ENCODE measurements around the gene CAMTA1. TPM values are rescaled to one million over a fixed set of nuclear protein-coding genes. Genes with fewer than 3 reads are reported as not detected.

The CAMTA1 gene
- total RNA-seq, 1 donor from 2014 or later: 81.6 TPM

DNA sequence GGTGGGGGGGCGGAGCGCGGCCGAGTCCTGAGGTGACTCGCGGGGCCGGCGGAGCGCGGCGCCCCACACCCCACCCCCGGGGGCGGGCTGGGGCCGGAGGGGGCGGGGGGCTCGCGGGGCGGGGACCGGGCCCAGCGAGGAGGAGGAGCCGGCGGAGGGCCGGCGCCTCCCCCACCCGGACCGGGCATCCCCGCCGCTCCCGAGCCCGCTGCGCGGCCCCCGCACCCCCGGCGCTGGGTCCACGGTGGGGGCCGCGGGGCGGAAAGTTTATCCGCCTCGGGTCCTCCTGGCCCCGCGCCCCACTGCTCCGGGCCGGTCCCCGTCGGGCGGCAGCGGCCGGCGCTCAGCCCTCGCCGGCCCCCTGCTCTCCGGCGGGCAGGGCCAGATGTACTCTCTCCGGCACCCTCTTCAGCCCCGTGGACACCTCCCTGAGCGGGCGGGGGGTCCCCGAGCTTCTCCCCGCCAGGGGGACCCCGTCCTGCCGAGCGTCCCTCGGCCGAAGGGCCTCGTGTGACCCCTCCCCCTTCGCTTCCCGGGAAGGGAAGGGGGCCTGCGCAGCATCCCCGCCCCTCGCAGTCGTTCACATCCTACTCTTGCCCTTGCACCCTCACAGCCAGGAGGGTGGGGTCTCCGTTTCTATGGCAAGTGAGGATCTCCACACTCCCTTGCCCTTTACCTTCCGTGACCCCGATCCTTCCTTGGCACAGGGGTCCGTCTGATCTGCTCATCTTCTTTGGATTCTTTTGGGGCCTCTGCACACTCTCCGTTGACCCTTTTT is 663 bp downstream of the CAMTA1 start:
- Mint-ChIP-seq H3K4me3 (ENCODE audit: unreplicated experiment) (peak overlapping the region; percentile 94), H3K27me3 (ENCODE audit: unreplicated experiment) (no peaks in the 10 kb centered on the region), H3K36me3 (ENCODE audit: unreplicated experiment) (no peaks in the 10 kb centered on the region), H3K9me3 (ENCODE audit: unreplicated experiment) (no peaks in the 10 kb centered on the region), H3K4me1 (ENCODE audit: unreplicated experiment) (peaks cover 33% of the 10 kb centered on the region), H3K27ac (ENCODE audit: unreplicated experiment) (peak overlapping the region; percentile 90)
- TF ChIP-seq CTCF (IDR thresholded peaks at IDR 0.05): peak; percentile 44
- no peak for DNase-seq (ENCODE audit: extremely low spot score, unreplicated experiment)

DNA sequence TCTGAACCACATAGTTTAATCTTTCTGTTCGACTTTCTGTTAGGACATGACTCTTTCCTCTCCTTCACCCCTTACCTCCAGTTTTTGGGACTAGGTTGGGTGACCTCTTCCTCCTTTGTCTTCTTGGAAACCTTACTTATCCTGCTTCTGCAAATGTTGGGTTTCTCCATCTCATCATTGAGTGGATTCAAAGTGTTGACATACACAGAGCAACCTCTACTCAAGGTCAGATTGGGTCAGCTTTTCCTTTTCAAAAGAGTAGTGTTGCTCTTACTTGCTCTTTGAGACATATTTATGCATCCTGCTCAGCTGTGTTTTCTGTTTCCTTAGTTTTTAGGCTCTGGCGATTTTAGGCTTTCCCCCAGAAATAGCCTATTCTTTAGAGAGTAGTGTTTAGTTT is 3.7 kb downstream of the CAMTA1 start:
- Mint-ChIP-seq H3K9me3 (ENCODE audit: unreplicated experiment) (no peaks in the 10 kb centered on the region), H3K4me3 (ENCODE audit: unreplicated experiment) (no peak overlapping the region), H3K36me3 (ENCODE audit: unreplicated experiment) (no peaks in the 10 kb centered on the region), H3K27me3 (ENCODE audit: unreplicated experiment) (no peaks in the 10 kb centered on the region), H3K27ac (ENCODE audit: unreplicated experiment) (no peak overlapping the region), H3K4me1 (ENCODE audit: unreplicated experiment) (peaks cover 27% of the 10 kb centered on the region)
- no peak for TF ChIP-seq CTCF (IDR thresholded peaks at IDR 0.05)
- no peak for DNase-seq (ENCODE audit: extremely low spot score, unreplicated experiment)

DNA sequence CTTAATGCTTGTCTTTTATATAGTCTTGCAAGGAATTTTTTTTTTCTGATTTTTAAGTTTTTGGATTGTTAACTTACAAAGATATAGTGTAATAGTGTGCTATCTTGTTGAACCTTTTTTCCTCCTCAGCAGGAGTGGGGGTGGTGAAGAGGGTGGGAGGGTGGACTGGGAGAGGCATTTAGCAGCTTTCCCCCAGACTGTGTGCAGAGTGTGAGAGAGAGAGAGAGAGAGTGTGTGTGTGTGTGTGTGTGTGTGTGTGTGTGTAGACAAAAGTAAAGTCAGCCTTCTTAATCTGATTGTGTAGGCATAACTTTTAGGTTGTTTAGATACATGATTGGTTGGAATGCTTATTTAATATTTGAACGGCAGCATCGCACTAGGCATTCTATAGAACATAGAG is 4.9 kb downstream of the CAMTA1 start:
- H3K4me3 Mint-ChIP-seq (ENCODE audit: unreplicated experiment): no peak overlapping the region
- no peak for DNase-seq (ENCODE audit: extremely low spot score, unreplicated experiment)
- peaks cover 35% of the 10 kb centered on the region for H3K4me1 Mint-ChIP-seq (ENCODE audit: unreplicated experiment)
- H3K27me3 Mint-ChIP-seq (ENCODE audit: unreplicated experiment): no peaks in the 10 kb centered on the region
- H3K27ac Mint-ChIP-seq (ENCODE audit: unreplicated experiment): no peak overlapping the region
- no peak for TF ChIP-seq CTCF (IDR thresholded peaks at IDR 0.05)
- H3K9me3 Mint-ChIP-seq (ENCODE audit: unreplicated experiment): no peaks in the 10 kb centered on the region
- H3K36me3 Mint-ChIP-seq (ENCODE audit: unreplicated experiment): no peaks in the 10 kb centered on the region

GRCh38 chr1:6794164-6794563 is 8.9 kb downstream of the CAMTA1 start:
- Mint-ChIP-seq H3K27me3 (ENCODE audit: unreplicated experiment) (no peaks in the 10 kb centered on the region), H3K4me1 (ENCODE audit: unreplicated experiment) (peaks cover 33% of the 10 kb centered on the region), H3K4me3 (ENCODE audit: unreplicated experiment) (no peak overlapping the region), H3K9me3 (ENCODE audit: unreplicated experiment) (no peaks in the 10 kb centered on the region), H3K36me3 (ENCODE audit: unreplicated experiment) (no peaks in the 10 kb centered on the region), H3K27ac (ENCODE audit: unreplicated experiment) (no peak overlapping the region)
- peak; percentile 69 for TF ChIP-seq CTCF (IDR thresholded peaks at IDR 0.05)
- DNase-seq (ENCODE audit: extremely low spot score, unreplicated experiment): no peak

GRCh38 chr1:6795203-6795602 is 9.9 kb downstream of the CAMTA1 start:
- H3K27ac Mint-ChIP-seq (ENCODE audit: unreplicated experiment): peak overlapping the region; percentile 68
- H3K9me3 Mint-ChIP-seq (ENCODE audit: unreplicated experiment): no peaks in the 10 kb centered on the region
- no peak for TF ChIP-seq CTCF (IDR thresholded peaks at IDR 0.05)
- no peak for DNase-seq (ENCODE audit: extremely low spot score, unreplicated experiment)
- no peaks in the 10 kb centered on the region for H3K36me3 Mint-ChIP-seq (ENCODE audit: unreplicated experiment)
- peaks cover 33% of the 10 kb centered on the region for H3K4me1 Mint-ChIP-seq (ENCODE audit: unreplicated experiment)
- H3K27me3 Mint-ChIP-seq (ENCODE audit: unreplicated experiment): no peaks in the 10 kb centered on the region
- no peak overlapping the region for H3K4me3 Mint-ChIP-seq (ENCODE audit: unreplicated experiment)
